Measurements from ENCODE around the gene OR10A4. TPM values are rescaled to one million over a fixed set of nuclear protein-coding genes. Genes with fewer than 3 reads are reported as not detected.

Gene OR10A4
- 0.46 TPM in 1 of 2 replicates, not detected in the other for total RNA-seq (2011; cell fraction: chromatin; rRNA removed; ENCODE audit: low replicate concordance)
- not detected in 2 replicates for total RNA-seq (2011; cell fraction: nucleolus; rRNA removed)
- not detected in 2 replicates for total RNA-seq (2011; cell fraction: nucleoplasm; rRNA removed)
- total RNA-seq (2014; rRNA removed) (not detected in 2 replicates), total RNA-seq (2014; rRNA removed; fragmentation: Illumina TruSeq; extraction: Trizol) (not detected in 2 replicates), total RNA-seq (2015; rRNA removed; fragmentation: Illumina TruSeq; extraction: Trizol) (not detected in 2 replicates), total RNA-seq (2021) (not detected in 2 replicates), polyA plus RNA-seq (2011; rRNA removed) (not detected in 2 replicates), polyA plus RNA-seq (2014; fragmentation: Illumina TruSeq; extraction: Trizol) (not detected in 2 replicates), polyA plus RNA-seq (2014; fragmentation: Nextera tagmentation; extraction: Ambion mirVana) (not detected), polyA plus RNA-seq (2014; rRNA removed) (not detected in 2 replicates), polyA minus RNA-seq (2011; rRNA and poly(A)+ RNA removed) (not detected in 2 replicates), Bru-seq, nascent RNA (not detected), BruChase-seq, experiment 1, labeled RNA remaining after a 2-hour chase (not detected), BruChase-seq, experiment 2, labeled RNA remaining after a 6-hour chase (not detected)
- polyA plus RNA-seq (2011; cell fraction: cytosol; rRNA removed), result not detected in 2 replicates
- polyA plus RNA-seq (2011; cell fraction: nucleus; rRNA removed), result not detected in 2 replicates
- 0.10 TPM in 1 of 2 replicates, not detected in the other for polyA plus RNA-seq (2012)
- not detected in 2 replicates for polyA minus RNA-seq (2011; cell fraction: cytosol; rRNA and poly(A)+ RNA removed)
- polyA minus RNA-seq (2011; cell fraction: nucleus; rRNA and poly(A)+ RNA removed), result not detected in 2 replicates
- long read RNA-seq, experiment 1, result 0 reads
- long read RNA-seq, experiment 2, result 0 reads
- long read RNA-seq, experiment 3, result 0 reads

- H3K9me3 ChIP-seq (replicated peaks; ENCODE audit: control insufficient read depth, insufficient read depth, low read depth, low read length), result no peaks in the 10 kb centered on the region
- no peak within 1 kb of the TSS for H3K4me2 ChIP-seq (ENCODE audit: insufficient read depth, low read length)
- no peaks in the 10 kb centered on the region for H3K36me3 ChIP-seq (ENCODE audit: control insufficient read depth, insufficient read depth, low read length)
- no peaks in the 10 kb centered on the region for H3K79me2 ChIP-seq (ENCODE audit: control insufficient read depth, insufficient read depth, low read length)
- 7% methylated on average over 1 of the region's 1 CpG for WGBS (ENCODE audit: insufficient coverage, low coverage, missing lambda C conversion rate)
- no peak within 1 kb of the TSS for H3K4me3 ChIP-seq
- H3K9me1 ChIP-seq (ENCODE audit: control insufficient read depth, insufficient read depth, low read length), result no peaks in the 10 kb centered on the region
- ChIA-PET POLR2A (interaction anchor here (1.9 kb wide), 1 partner anchor 13 kb away, joined by 10 read pairs; the partner anchor contains the start of gene OR10A2), CTCF (ENCODE audit: low intra/inter-chr PET ratio) (no interaction called here)
- FAIRE-seq (no peak), ATAC-seq (no peak), DNase-seq (ENCODE audit: extremely low read depth in 1 of 4, low spot score in 3 of 4) (no peak)
- intact Hi-C loops (cut with micrococcal nuclease), result no loop called here
- BruUV-seq (replicated peaks), result no TSS peak
- no peak within 1 kb of the TSS for H2AFZ ChIP-seq (ENCODE audit: low read depth, low read length)
- H3K4me1 ChIP-seq (replicated peaks in 1 of 2; ENCODE audit: control insufficient read depth in 2 of 2, insufficient read depth in 2 of 2, low read length in 2 of 2), result no peaks in the 10 kb centered on the region
- no peak within 1 kb of the TSS for H3K9ac ChIP-seq (ENCODE audit: insufficient read depth in 1 of 2, low read depth in 2 of 2, low read length in 2 of 2)
- H3K27ac ChIP-seq (ENCODE audit: extremely low read depth, low read depth, low read length), result no peak within 1 kb of the TSS
- in situ Hi-C loops (cut with MboI), result no loop called here
- 0 out of 5 replicates have a peak, but pooled peaks cover 0 to 6% of the 10 kb centered on the region in 2 experiments for H3K27me3 ChIP-seq (ENCODE audit: control insufficient read depth in 2 of 2, insufficient read depth in 2 of 2, low read length in 2 of 2)
- no peaks in the 10 kb centered on the region for H4K20me1 ChIP-seq (replicated peaks; ENCODE audit: control insufficient read depth, insufficient read depth, low read length)
- TF ChIP-seq ZNF511 (CRISPR knock-in tag; IDR thresholded peaks at IDR 0.05) (no peak), ZNF140 (CRISPR knock-in tag; IDR thresholded peaks at IDR 0.05) (no peak), ZFP30 (CRISPR knock-in tag; IDR thresholded peaks at IDR 0.05; ENCODE audit: borderline replicate concordance) (no peak), JUNB (CRISPR knock-in tag; conservative IDR thresholded peaks at IDR 0.05) (no peak), MAZ (CRISPR knock-in tag; conservative IDR thresholded peaks at IDR 0.05 in 1 of 2, IDR thresholded peaks at IDR 0.05 in 1 of 2) (no peak), ZNF398 (CRISPR knock-in tag; IDR thresholded peaks at IDR 0.05) (no peak), ELF2 (CRISPR knock-in tag; IDR thresholded peaks at IDR 0.05) (no peak), TCF3 (CRISPR knock-in tag; IDR thresholded peaks at IDR 0.05) (no peak), ZNF609 (CRISPR knock-in tag; IDR thresholded peaks at IDR 0.05; ENCODE audit: borderline replicate concordance) (no peak), TFAP4 (CRISPR knock-in tag; IDR thresholded peaks at IDR 0.05; ENCODE audit: borderline replicate concordance) (no peak)
Measured at GRCh38 chr11:6876325-6876724, at the start of gene OR10A4. Gene OR10A4 (plus strand): TSS chr11:6876625. CDS start chr11:6876648, 23 bp downstream.
